Stimulated activated naive CD4-positive, alpha-beta T cell treated with Interleukin-2 at 50 U/mL for 16 hours (primary cell): ENCODE results near the gene ACACA.

Experiments used
- DNase-seq: peaks from one replicate; lab custom pipeline; 2025; lab: John Stamatoyannopoulos, UW

The ACACA gene

GRCh38 chr17:37130984-37131446 is 275.6 kb downstream of the ACACA start:
- no peak for DNase-seq

GRCh38 chr17:37124821-37125173 is 281.8 kb downstream of the ACACA start:
- DNase-seq, result no peak

DNA sequence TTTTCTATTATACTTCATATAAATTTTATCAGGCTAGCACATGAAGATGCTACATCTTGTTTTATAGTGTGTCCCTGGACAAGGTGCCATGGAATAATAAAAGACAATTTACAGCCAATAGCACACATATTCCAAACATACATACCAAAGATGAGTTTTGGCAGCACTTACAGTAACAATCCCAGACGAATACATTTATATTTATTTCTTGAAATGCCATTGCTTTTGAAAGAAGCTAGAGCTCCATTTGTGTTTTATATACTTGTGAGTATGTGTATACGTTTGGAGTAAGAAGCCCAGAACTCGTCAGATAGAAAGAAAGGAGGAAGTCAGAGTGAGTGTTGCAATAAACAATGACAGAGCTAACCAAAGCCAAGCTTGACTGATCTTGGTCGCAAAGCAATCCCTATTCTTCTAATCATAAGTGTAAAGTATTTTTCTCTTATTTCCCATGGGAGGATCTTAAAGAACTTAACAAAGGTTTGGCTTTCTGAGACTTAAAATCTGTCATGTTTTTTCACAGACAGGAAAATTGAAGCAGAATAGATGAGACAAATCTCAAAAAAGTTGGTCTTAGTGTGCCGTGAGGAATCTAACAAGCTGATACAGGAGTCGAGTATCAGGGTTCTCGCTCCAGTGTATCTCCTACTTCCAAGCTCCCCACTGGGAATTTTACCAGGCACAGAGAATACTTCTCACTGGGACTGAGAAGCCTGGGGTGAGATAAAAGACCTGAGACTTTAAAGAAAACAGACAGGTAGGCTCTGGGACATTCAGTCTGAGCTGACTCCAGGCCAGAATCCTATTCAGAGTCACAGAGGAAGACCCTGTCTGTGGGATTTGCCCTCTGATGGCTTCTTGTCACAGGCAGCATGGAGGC is 282.5 kb downstream of the ACACA start:
- no peak for DNase-seq

DNA sequence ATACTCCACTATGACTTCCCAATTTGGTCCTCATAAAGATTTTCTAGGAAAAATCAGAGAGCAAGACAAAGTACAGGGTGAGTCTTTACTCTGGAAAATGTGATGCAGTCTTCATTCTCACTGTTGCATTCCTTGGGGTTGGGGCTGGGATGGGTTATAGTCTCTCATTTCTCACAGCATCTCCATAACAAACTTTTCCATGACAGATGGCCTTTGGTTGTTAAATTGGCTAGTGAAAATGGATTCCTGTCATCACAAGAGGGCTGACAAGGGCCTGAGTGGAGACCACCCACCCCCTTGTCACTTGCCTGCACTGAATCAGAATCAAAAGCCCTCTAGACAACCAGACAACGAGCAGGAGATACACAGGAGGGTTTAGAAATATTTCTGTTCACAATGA is 283.2 kb downstream of the ACACA start:
- no peak for DNase-seq

- no peak for DNase-seq
These were observed 285.0 kb downstream of the ACACA start for GRCh38 chr17:37121616-37122015.

DNA sequence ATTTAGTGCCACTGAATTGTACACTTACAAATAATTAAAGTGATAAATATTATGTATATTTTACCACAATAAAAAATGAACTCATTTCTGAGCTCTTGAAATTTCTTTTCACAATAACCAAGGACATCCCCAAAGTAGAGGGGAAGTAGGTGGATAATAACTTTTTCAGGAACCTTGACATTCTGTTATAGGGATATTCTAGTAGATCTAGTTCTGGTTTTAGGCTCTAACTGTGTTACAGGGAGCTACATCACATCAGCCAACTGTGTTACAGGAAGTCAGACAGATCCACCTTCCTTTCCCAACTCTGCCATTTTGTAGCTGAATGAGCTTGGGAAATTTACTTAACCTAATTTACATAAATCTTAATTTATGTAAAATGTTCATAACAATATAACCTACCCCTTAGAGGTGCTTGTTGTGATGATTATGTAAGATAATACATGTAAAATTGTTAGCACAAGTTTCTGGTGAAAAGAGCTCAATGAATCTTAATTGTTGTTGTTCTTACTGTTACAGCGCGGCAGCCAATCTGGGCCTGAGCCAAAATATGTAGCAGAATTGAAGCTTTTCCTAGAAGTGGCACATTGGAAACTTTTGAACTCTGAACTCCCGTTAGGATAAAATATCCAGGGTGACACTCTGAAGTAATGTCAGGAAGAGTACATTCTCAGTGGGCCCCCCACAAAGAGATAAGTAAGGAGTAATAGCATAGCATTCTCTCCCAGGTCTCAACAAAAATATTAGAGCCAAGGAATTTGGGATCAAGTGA is 288.1 kb downstream of the ACACA start:
- DNase-seq, result no peak

GRCh38 chr17:37117373-37118142 is 289.1 kb downstream of the ACACA start:
- DNase-seq, result no peak

DNA sequence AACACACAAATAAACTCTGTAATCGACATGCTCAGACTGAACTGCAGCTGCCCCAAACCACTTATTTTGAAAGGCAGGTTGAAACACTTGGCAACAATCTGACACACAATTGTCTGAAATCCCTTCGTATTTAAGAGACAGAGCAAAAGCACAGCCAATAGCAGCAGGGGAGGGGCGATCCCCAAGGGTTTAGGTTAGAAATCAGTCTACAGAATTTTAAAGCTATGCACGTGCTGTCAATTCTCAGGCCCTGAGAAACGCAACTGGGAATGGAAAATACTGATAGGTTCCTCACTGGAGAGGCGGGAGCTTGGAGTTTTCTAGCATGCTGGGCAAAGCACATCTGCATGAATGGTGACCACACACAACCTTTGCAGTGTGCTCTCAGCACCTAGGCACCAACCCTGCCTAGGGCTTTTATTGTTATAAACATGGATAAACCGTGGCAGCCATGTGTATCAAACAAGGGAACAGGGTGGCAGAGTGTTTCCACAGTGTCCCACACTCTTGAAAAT is 289.9 kb downstream of the ACACA start:
- DNase-seq, result no peak

GRCh38 chr17:37111329-37111728 is 295.3 kb downstream of the ACACA start:
- no peak for DNase-seq

- DNase-seq, result no peak
These were observed 295.9 kb downstream of the ACACA start for GRCh38 chr17:37110746-37111145.

DNA sequence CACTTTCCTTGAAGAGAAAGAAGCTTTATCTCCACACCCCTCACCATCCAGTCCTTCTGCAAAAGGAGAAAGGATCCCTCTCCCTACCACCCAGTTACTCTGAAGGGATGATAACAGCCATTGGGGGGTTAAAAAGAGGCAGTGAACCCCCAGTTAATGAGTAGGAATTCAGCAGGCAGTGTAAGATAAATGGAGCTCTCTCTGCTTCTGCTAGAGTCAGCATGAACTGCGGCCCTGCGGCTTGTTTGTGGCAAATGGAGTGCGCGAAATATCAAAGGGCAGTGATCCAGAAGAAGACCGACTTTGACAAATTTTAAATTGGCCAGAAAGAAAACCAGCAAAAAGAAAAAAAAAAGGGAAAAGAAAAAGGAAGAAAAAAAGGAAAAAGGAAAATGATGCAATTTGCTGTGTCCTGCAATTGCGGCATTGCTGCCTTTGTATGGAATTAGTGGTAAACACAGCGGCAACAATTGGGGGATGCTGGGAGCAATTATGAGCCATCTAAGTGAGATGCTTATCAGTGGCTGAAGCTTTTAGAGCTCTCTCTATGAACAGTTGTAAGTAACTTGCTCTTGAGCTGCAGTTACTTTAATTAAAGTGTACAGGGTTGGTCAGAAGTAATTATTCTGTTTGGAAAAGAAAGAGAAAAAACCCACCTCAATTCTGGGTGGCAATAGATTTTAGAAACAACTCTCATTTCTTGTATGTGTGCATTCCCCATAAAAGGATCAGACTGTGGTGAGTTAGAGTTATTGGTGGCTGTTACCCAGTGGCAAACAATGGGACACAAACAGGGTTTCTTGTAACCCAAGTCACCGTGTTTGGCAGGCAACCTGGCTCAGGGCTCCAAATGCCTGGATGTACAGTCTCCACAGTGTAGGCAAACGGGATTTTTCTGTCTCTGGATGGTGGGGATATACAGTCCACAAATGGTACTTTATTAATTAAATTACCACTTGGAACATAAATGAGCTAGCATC is 296.6 kb downstream of the ACACA start:
- DNase-seq, result no peak

DNA sequence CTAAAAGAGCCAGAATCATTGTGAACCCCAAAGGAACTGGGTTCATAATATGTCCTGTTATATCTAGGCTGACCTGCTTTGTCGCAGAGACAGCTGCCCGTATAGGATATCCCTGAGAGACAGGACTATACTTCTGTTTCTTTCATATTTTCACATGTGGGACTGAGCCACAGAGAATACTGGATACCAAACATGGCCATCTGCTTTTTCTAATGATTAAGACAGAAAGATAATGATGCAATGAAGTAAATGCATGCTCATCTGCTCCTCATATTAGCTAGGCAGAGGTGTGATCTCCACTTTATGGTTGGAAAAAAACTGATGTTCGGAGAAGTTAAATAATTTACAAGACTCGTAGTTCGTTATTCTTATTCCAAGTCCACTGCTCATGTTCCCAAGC is 297.5 kb downstream of the ACACA start:
- DNase-seq, result no peak

DNA sequence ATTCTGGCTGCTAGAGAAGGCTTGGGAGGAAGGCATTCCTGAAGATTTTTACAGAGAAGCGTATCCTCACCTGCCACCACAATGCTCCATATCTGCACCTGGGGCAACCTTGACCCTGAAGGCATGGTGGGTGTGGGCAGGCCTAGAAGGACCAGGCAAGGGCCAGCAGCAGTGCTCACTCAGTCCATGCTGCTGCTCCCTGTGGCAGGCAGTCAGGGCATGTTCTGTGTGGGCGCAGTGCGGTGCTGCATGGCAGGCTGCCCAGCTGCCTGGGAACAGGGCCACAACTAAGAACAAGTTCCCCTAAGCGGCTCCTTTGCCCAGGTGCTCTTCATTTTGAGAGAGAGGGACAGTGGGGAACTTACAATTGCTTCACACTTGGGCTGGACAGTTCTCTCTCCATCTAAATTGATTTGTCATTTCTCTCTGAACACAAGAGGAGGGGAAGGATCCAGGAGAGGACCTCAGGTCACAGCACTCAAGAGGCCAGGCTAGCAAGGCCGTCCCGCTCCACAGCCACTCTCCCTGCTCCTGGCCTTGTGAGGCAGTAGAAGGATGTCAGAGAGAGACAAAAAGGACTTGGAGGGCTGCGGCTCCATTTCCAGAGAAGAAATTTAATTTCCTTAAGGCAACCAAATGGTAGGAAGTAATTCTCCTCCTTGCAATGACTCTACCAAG is 299.1 kb downstream of the ACACA start:
- no peak for DNase-seq

GRCh38 chr17:37106049-37106448 is 300.6 kb downstream of the ACACA start:
- DNase-seq, result no peak

- DNase-seq, result no peak
These were observed 303.4 kb downstream of the ACACA start for GRCh38 chr17:37103231-37103630.

- no peak for DNase-seq
These were observed 305.3 kb downstream of the ACACA start for GRCh38 chr17:37101306-37101705.

GRCh38 chr17:37100231-37100630 is 306.4 kb downstream of the ACACA start:
- no peak for DNase-seq

GRCh38 chr17:37098910-37099664 is 307.5 kb downstream of the ACACA start:
- DNase-seq, result no peak

DNA sequence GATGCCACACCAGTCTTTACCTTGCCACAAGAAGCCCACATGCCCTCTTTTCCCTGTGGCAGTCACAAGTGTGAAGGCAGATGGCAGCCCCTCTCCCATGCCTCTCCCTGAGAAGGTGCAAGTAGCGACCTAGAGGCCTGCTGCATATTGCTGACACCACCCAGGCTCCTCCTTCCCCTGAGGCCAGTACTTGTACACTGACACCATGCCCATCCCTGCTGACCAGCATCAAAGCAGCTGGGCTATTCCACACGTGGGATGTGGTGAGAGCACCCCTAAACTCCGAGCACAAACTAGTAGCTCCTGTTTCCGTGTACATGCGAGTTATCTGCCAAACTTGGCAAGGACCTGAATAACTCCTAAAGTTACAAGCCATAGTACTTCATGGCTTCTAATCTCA is 308.5 kb downstream of the ACACA start:
- no peak for DNase-seq

DNA sequence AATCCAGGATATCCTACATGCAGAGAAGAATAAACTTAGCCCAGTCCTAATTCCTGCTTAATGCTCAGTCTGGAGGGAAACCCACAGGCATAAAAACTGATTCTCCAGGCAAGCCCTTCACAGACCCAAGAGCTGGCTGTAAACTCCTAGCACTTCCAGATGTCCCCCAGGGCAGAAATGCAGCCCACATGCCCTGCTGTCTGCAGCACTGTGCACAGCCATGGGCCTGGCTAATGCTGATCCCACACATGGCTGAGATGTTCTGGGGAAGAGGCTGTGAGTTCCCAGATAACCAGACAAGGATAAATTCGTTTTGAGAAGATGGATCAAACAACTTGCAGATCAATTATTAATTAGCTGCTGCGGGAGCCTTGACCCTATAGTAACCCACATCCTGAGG is 309.5 kb downstream of the ACACA start:
- DNase-seq, result no peak
